Endothelial cell of umbilical vein (primary cell): Measurements from ENCODE around the gene DGAT2. TPM values are rescaled to one million over a fixed set of nuclear protein-coding genes. Genes with fewer than 3 reads are reported as not detected.

Experiments
- BruUV-seq: library from RNA; stranded (reverse); fragments of 400-500 nt; replicated peaks from 2 replicates; lab custom pipeline; 2021; lab: Mats Ljungman, UMichigan
- CTCF ChIA-PET: fragments of 300-600, 350-600 bp; sonication (Branson Sonifier 250); formaldehyde crosslinking; loops from one replicate; lab custom pipeline; 2021; ENCODE audit warnings: antibody characterized with exemption, inconsistent platforms; lab: Charles Lee
- POLR2A ChIA-PET: fragments of 300-600, 350-600 bp; sonication (Branson Sonifier 250); formaldehyde crosslinking; loops from one replicate; lab custom pipeline; 2021; ENCODE audit warnings: antibody characterized with exemption, inconsistent platforms; lab: Charles Lee
- DNase-seq: peaks from one replicate; pipeline ENCODE4 v3.0.0-alpha.2; 2011; ENCODE audit warnings: low read depth, low spot score
- FAIRE-seq: peaks from 2 replicates; lab custom pipeline; 2011; peaks lifted over from hg19 to GRCh38; lab: Jason Lieb, UNC
- H2AFZ ChIP-seq: 2 replicates; pipeline ENCODE4 v1.6.0; 2012; ENCODE audit warnings: low read depth, low read length, control low read depth, inconsistent platforms
- H3K27ac ChIP-seq: 2 replicates; pipeline ENCODE4 v1.5.1; 2011; ENCODE audit warnings: low read depth, mild to moderate bottlenecking, control low read depth, low read length, moderate library complexity; ENCODE audit not compliant: insufficient read depth
- H3K27me3 ChIP-seq, 2 experiments: 2 replicates each; pipeline versions ENCODE4 v1.6.0 to v1.6.1; 2011; ENCODE audit warnings: low read length in 2 of 2, mixed read lengths in 1 of 2; ENCODE audit not compliant: control insufficient read depth in 2 of 2, insufficient read depth in 2 of 2
- H3K36me3 ChIP-seq, 2 experiments: 2 replicates in 1 of 2; 3 replicates in 1 of 2; pipeline ENCODE4 v1.5.1; 2011; ENCODE audit warnings: low read length in 2 of 2, mild to moderate bottlenecking in 1 of 2, moderate library complexity in 1 of 2; ENCODE audit not compliant: control insufficient read depth in 2 of 2, insufficient read depth in 2 of 2; ENCODE audit errors: extremely low read depth in 1 of 2
- H3K4me1 ChIP-seq: 3 replicates; pipeline ENCODE4 v1.5.1; 2011; ENCODE audit warnings: mild to moderate bottlenecking, low read length; ENCODE audit not compliant: control insufficient read depth, insufficient read depth; ENCODE audit errors: extremely low read depth
- H3K4me2 ChIP-seq: 2 replicates; pipeline ENCODE4 v1.6.1; 2011; ENCODE audit warnings: low read length, control low read depth, mixed read lengths; ENCODE audit not compliant: insufficient read depth
- H3K4me3 ChIP-seq, 3 experiments: fragments of 200-600 bp in 1 of 3; sonication (generic), shearing (Covaris generic) in 1 of 3; replicated peaks in 1 of 3; 2 replicates each; pipeline ENCODE4 v1.5.1; 2011 to 2016; ENCODE audit warnings: control low read depth in 3 of 3, low read length in 3 of 3, mild to moderate bottlenecking in 2 of 3, inconsistent platforms in 1 of 3, low read depth in 1 of 3, moderate library complexity in 1 of 3; ENCODE audit not compliant: insufficient read depth in 1 of 3
- H3K79me2 ChIP-seq: 2 replicates; pipeline ENCODE4 v1.6.0; 2012; ENCODE audit warnings: low read length, inconsistent platforms; ENCODE audit not compliant: control insufficient read depth, insufficient read depth
- H3K9ac ChIP-seq: replicated peaks from 2 replicates; pipeline ENCODE3; 2011; ENCODE audit warnings: low read length, control low read depth; ENCODE audit not compliant: insufficient read depth; ENCODE audit errors: extremely low read depth
- H3K9me1 ChIP-seq: replicated peaks from 3 replicates; pipeline ENCODE4 v1.6.0; 2011; ENCODE audit warnings: mild to moderate bottlenecking, low read length; ENCODE audit not compliant: control insufficient read depth, insufficient read depth; ENCODE audit errors: extremely low read depth
- H3K9me3 ChIP-seq: replicated peaks from 2 replicates; pipeline ENCODE4 v1.5.1; 2012; ENCODE audit warnings: low read length, inconsistent platforms; ENCODE audit not compliant: control insufficient read depth, insufficient read depth
- H4K20me1 ChIP-seq: replicated peaks from 2 replicates; pipeline ENCODE3; 2011; ENCODE audit warnings: mild to moderate bottlenecking, low read length; ENCODE audit not compliant: control insufficient read depth, insufficient read depth; ENCODE audit errors: extremely low read depth
- EZH2 ChIP-seq: IDR thresholded peaks from 2 replicates; pipeline ENCODE4 v1.6.1; 2012; ENCODE audit warnings: borderline replicate concordance, low read depth, mild to moderate bottlenecking, moderate library complexity, low read length, inconsistent platforms; ENCODE audit not compliant: severe bottlenecking
- FOS ChIP-seq: IDR thresholded peaks from 2 replicates; pipeline ENCODE4 v1.6.1; 2011; ENCODE audit warnings: mild to moderate bottlenecking, low read length, moderate library complexity, borderline replicate concordance; ENCODE audit not compliant: insufficient read depth
- GATA2 ChIP-seq: IDR thresholded peaks from 2 replicates; pipeline ENCODE4 v1.7.0; 2011; ENCODE audit warnings: low read depth, mild to moderate bottlenecking, moderate library complexity, mixed read lengths, low read length; ENCODE audit not compliant: insufficient read length, insufficient read depth
- JUN ChIP-seq: IDR thresholded peaks from 2 replicates; pipeline ENCODE4 v1.6.1; 2011; ENCODE audit warnings: borderline replicate concordance, low read depth; ENCODE audit not compliant: insufficient read length, insufficient read depth
- MYC ChIP-seq: IDR thresholded peaks from one replicate; pipeline ENCODE4 v1.6.1; 2011; ENCODE audit warnings: mild to moderate bottlenecking, low read depth, low read length
- POLR2A ChIP-seq: IDR thresholded peaks from 2 replicates; pipeline ENCODE4 v1.6.1; 2012; ENCODE audit warnings: low read depth, mild to moderate bottlenecking, control low read depth, low read length
- POLR2AphosphoS5 ChIP-seq: IDR thresholded peaks from 2 replicates; pipeline ENCODE4 v1.6.1; 2012; ENCODE audit warnings: low read depth, mild to moderate bottlenecking, control low read depth, low read length, moderate library complexity; ENCODE audit not compliant: insufficient read depth
- dilution Hi-C: fragments of 300-500 bp; cut with MboI; formaldehyde crosslinking; loops from one replicate; pipeline ENCODE4 v1.15.0; 2019; ENCODE audit warnings: low sequenced_read_pairs; ENCODE audit not compliant: extremely low pct_ligation_motif_present
- intact Hi-C: fragments of 100-400 bp; cut with micrococcal nuclease; formaldehyde crosslinking; loops from one replicate; pipeline ENCODE4 v1.10.0; 2022
- polyA plus RNA-seq, 4 experiments: library from polyadenylated mRNA; depleted of rRNA in 3 of 4; stranded (reverse) in 3 of 4; unstranded in 1 of 4; fragments of >200 nt; gene quantifications; 2 replicates each; pipeline versions ENCODE4 v1.2.1 to v1.2.3, GENCODE V29; 2011 to 2012; ENCODE audit warnings: missing spikeins in 1 of 4
- total RNA-seq: library from RNA; stranded (reverse); gene quantifications from 2 replicates; pipeline ENCODE4 v1.2.3, GENCODE V29; 2021
- TF ChIP-seq, protein P1 (sequence below), 2 donors: IDR thresholded peaks; 1 replicate in 1 of 2; 2 replicates in 1 of 2; pipeline ENCODE4 v1.5.1; 2011; ENCODE audit warnings: low read length in 2 of 2, mild to moderate bottlenecking in 2 of 2, moderate library complexity in 2 of 2, control low read depth in 1 of 2, inconsistent platforms in 1 of 2, low read depth in 1 of 2; ENCODE audit not compliant: insufficient read depth in 1 of 2; ENCODE audit errors: extremely low read depth in 1 of 2
- TF ChIP-seq, protein P2 (sequence below): IDR thresholded peaks from 2 replicates; pipeline ENCODE4 v1.6.1; 2011; ENCODE audit not compliant: insufficient read depth, insufficient read length

Gene DGAT2
- total and polyA plus RNA-seq, 2 donors (not counting 3 experiments of a cell fraction or from before 2014, with no cell fraction given), result 0.55 to 0.79 TPM

GRCh38 chr11:75733431-75734107 lies 35.0 kb upstream of the DGAT2 start:
- BruUV-seq, result no TSS peak
- POLR2A ChIA-PET, result no interaction called here

GRCh38 chr11:75734491-75735180 lies 33.9 kb upstream of the DGAT2 start:
- no peak for FAIRE-seq
- H3K9me1 ChIP-seq, result no peaks in the 10 kb centered on the region
- no peak overlapping the region for H3K27ac ChIP-seq
- TF ChIP-seq, protein P1, sequence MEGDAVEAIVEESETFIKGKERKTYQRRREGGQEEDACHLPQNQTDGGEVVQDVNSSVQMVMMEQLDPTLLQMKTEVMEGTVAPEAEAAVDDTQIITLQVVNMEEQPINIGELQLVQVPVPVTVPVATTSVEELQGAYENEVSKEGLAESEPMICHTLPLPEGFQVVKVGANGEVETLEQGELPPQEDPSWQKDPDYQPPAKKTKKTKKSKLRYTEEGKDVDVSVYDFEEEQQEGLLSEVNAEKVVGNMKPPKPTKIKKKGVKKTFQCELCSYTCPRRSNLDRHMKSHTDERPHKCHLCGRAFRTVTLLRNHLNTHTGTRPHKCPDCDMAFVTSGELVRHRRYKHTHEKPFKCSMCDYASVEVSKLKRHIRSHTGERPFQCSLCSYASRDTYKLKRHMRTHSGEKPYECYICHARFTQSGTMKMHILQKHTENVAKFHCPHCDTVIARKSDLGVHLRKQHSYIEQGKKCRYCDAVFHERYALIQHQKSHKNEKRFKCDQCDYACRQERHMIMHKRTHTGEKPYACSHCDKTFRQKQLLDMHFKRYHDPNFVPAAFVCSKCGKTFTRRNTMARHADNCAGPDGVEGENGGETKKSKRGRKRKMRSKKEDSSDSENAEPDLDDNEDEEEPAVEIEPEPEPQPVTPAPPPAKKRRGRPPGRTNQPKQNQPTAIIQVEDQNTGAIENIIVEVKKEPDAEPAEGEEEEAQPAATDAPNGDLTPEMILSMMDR (IDR thresholded peaks at IDR 0.05; ENCODE audit: extremely low read depth in 1 of 2, insufficient read depth in 1 of 2, low read depth in 1 of 2, low read length in 2 of 2), result no peak
- TF ChIP-seq JUN, result no peak
- no peak for TF ChIP-seq EZH2
- TF ChIP-seq FOS, result no peak
- TF ChIP-seq GATA2, result no peak
- no peak for TF ChIP-seq MYC
- TF ChIP-seq, protein P2, sequence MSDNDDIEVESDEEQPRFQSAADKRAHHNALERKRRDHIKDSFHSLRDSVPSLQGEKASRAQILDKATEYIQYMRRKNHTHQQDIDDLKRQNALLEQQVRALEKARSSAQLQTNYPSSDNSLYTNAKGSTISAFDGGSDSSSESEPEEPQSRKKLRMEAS, result no peak
- no peak for TF ChIP-seq POLR2AphosphoS5
- TF ChIP-seq POLR2A, result no peak
- BruUV-seq, result no TSS peak
- CTCF ChIA-PET, result interaction anchor here (0.7 to 1.7 kb wide), 3 partner anchors 11 to 28 kb away, joined by 3 to 8 read pairs (median 5); no protein-coding TSS in a partner anchor
- intact Hi-C loops, result no loop called here
- no peaks in the 10 kb centered on the region for H3K9me3 ChIP-seq
- no peak overlapping the region for H2AFZ ChIP-seq
- H3K27me3 ChIP-seq, result peaks cover 4 to 11% of the 10 kb centered on the region in 2 experiments
- no peaks in the 10 kb centered on the region for H3K36me3 ChIP-seq
- no peak overlapping the region for H3K9ac ChIP-seq
- no peaks in the 10 kb centered on the region for H4K20me1 ChIP-seq
- no peak overlapping the region for H3K4me2 ChIP-seq
- no peaks in the 10 kb centered on the region for H3K79me2 ChIP-seq
- POLR2A ChIA-PET, result no interaction called here
- dilution Hi-C loops, result no loop called here
- H3K4me1 ChIP-seq, result no peaks in the 10 kb centered on the region
- no peak overlapping the region for H3K4me3 ChIP-seq
- no peak for DNase-seq

More at GRCh38 chr11:75733431-75734107, 35.0 kb upstream of the DGAT2 start:
- H3K4me3 ChIP-seq, result no peak overlapping the region
- CTCF ChIA-PET, result interaction anchor here (0.7 to 1.0 kb wide), 2 partner anchors 10 to 27 kb away, joined by 3 to 5 read pairs; no protein-coding TSS in a partner anchor
- no peaks in the 10 kb centered on the region for H3K9me1 ChIP-seq
- DNase-seq (no peak), FAIRE-seq (no peak)
- no peaks in the 10 kb centered on the region for H3K36me3 ChIP-seq
- H3K79me2 ChIP-seq, result no peaks in the 10 kb centered on the region
- H3K27ac ChIP-seq, result no peak overlapping the region
- no peak overlapping the region for H2AFZ ChIP-seq
- H4K20me1 ChIP-seq, result no peaks in the 10 kb centered on the region
- no peaks in the 10 kb centered on the region for H3K9me3 ChIP-seq
- intact Hi-C loops, result no loop called here
- peaks cover 1 to 4% of the 10 kb centered on the region in 2 experiments for H3K27me3 ChIP-seq
- H3K9ac ChIP-seq, result no peak overlapping the region
- H3K4me2 ChIP-seq, result no peak overlapping the region
- TF ChIP-seq MYC (no peak), FOS (no peak), GATA2 (no peak), JUN (no peak)
- TF ChIP-seq, protein P2, result no peak
- no peaks in the 10 kb centered on the region for H3K4me1 ChIP-seq
- dilution Hi-C loops, result no loop called here
